HG02885 (cell line): ENCODE results near the gene PCSK2.
A peak's percentile ranks its signal among the peaks of the same experiment; 100 is the strongest.

ENCODE experiments used
- ATAC-seq: cut with Tn5 transposase; IDR thresholded peaks from one replicate; pipeline ENCODE4 v1.9.1; 2021; ENCODE audit warnings: mild to moderate bottlenecking; ENCODE audit not compliant: unreplicated experiment, poor library complexity

Gene PCSK2

DNA sequence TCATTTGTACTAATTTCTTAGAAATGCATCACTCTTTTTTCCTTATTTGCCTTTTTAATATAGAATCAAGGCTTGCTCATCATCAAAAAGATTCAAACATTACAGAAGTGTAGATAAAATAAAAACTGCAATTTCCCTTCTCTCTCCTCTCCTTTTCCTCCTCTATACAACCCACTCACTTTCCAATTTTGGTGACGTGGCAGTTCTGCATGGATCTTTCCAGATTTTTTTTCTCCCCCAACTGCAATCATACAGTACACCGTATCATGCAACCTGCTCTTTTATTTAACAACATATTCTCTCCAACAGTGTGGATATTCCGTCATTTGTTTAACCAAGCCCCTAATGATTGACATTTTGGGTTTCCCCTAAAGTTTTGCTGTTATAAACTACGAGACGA is 163.8 kb downstream of the PCSK2 start:
- no peak for ATAC-seq

DNA sequence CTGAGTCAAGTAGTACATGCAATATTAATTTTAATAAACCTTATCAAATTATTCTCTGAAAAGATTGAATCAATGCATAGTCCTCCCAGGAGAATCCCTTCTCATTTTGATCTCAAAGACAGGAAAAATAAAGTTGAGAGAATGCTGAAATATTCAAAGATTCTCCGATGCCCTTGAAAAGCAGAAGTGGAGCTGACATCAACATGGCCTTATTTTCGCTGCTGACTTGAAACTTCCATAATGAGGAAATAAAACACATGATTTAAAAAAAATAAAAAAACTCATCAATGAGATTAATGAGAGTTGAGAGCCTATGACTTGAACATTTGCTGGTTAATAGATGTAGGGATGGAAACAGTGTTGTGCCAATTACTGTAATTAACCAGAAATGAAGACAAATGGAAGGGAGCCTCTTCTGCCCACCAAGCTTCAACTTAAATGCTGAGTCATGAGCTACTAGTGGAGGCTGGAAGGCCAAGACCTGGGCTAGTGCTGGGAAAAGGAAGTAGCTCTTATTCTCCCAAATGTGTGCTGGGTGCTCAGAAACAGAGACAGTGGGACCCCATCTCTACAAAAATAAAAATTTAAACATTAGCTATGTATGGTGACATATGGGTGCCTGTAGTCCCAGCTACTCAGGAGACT is 164.4 kb downstream of the PCSK2 start:
- no peak for ATAC-seq

GRCh38 chr20:17394411-17394810 is 167.6 kb downstream of the PCSK2 start:
- ATAC-seq: no peak

- ATAC-seq: peak; percentile 54
Measured at GRCh38 chr20:17395729-17396128, 168.9 kb downstream of the PCSK2 start.

DNA sequence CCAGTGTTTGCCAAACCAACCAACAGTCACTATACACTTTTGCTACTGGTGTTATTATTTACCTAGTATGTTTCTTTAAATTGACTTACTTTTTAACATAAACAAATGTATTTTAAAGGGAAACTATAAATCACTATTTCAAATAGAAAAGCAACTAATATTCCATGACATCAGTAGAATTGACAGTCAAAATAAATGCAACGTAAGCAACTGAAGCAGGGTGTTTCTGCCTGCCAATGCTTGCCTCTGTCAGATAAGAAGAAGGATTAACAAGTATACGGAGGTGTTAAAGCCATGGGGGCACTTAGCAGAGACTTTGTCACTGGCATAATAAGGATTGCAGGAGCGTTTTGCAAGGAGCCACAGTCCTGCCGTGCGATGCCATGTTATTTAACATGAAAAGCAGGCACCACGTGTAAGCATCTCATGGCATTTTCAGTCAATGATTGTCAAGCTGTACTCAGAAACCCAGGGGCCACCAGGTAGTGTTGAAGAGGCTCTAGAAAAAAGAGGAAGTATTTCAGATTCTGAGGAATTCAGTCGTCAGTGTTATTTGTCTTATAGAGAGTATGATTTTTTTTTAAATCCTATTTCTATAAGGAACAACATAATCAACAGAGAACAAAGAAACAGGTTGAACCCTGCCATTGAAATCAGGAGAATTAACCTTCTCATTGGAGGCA is 172.6 kb downstream of the PCSK2 start:
- no peak for ATAC-seq

- no peak for ATAC-seq
Measured at GRCh38 chr20:17403461-17403860, 176.6 kb downstream of the PCSK2 start.

GRCh38 chr20:17406051-17406590 is 179.3 kb downstream of the PCSK2 start:
- no peak for ATAC-seq

- no peak for ATAC-seq
Measured at GRCh38 chr20:17407550-17407949, 180.7 kb downstream of the PCSK2 start.

- ATAC-seq: no peak
Measured at GRCh38 chr20:17417225-17417624, 190.4 kb downstream of the PCSK2 start.

DNA sequence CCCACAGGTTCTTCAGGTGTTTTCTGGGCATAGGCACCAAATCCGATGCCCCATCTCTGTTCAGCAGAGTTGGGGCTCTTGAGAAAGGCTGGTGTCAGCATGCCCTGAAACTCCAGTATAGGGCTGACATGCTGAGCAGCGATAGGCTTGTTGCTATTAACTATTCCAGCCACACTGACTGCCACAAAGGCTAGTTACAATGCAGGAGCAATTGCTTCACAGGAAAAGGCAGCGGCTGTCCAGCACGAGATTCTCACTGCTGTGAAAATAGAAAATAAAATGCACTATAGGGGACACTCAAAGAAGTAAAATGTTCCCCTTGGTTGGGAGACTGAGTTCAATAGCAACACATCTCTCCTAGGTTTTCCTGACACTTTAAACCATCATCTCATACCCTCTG is 191.9 kb downstream of the PCSK2 start:
- ATAC-seq: no peak

DNA sequence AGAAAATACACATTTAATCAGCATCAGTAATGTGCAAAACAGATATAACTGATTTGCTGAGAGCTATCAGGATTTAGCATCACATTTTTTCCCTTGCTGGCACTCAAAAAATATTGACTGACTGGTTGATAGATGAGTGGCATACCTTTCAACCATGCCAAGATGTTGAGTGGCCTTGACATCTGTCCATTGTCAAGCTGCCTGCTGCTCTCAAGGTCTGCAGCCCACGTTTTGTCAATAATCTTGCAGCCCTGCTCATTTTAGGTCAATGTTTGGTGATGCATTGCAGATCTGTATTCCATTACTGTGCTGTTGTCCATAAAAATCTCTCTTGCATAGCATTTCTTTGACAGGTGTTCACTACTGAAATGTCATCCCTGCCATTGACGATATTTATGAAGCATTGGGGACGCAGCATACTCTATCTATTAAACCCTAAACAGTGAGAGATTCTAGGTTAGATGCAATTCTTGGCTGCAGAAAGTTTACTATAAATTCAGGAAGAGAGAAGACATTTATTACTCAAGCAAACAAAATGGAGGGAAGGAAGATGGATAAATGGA is 192.7 kb downstream of the PCSK2 start:
- no peak for ATAC-seq

GRCh38 chr20:17421493-17421892 is 194.7 kb downstream of the PCSK2 start:
- ATAC-seq: no peak

DNA sequence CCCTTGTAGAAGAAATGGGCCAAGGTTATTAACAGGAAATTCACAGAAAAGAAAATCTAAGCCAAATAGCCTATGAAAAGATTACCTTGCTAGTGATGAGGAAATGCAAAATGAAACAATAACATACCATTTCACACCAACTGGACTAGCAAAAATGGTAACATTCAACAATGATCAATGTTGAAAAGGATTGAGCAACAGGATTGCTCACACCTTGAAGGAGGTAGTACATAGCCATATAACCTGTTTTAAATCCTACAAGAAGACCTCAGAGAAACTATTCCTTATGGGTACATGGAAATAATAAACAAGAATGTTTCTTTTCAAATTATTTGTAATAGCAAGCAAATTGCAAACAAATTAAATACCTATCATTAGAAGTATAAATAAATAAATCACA is 196.9 kb downstream of the PCSK2 start:
- ATAC-seq: no peak

GRCh38 chr20:17427638-17428037 is 200.8 kb downstream of the PCSK2 start:
- ATAC-seq: no peak

- no peak for ATAC-seq
Measured at GRCh38 chr20:17430125-17430950, 203.5 kb downstream of the PCSK2 start.

GRCh38 chr20:17431621-17432364 is 205.0 kb downstream of the PCSK2 start:
- ATAC-seq: peak; percentile 68

DNA sequence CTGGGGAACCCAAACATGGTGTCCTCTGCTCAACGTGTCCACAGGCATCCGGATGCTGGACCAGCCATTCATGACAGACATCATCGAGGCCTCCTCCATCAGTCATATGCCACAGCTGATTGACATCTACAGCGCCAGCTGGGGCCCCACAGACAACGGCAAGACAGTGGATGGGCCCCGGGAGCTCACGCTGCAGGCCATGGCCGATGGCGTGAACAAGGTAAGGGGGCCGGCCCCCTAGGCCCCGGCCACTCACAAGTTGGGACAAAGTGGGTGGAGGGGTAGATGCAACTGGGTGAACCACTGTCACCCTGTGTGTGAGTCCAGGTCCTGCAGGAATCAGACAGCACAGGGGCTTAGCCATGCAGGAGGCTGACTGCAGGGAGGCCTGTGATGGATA is 209.8 kb downstream of the PCSK2 start:
- ATAC-seq: no peak

DNA sequence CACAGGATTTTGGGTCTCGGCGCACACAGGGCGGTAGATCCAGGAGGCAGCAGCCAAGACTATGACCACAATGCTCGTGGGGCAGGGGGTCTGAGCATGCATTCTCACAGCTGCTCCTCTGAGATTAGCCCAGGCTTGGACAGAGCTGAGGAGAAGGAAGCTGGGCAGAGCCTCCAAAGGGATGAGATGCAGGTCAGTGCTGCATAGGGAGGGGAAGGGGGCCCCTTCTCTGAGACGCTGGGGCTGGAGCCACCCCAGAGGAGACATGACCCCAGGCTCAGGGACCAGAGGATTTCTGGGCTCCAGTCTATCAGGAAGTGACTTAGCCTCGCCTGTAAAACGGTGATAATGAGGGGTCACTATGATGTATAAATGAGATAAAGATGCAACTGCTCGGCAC is 210.4 kb downstream of the PCSK2 start:
- ATAC-seq: no peak

DNA sequence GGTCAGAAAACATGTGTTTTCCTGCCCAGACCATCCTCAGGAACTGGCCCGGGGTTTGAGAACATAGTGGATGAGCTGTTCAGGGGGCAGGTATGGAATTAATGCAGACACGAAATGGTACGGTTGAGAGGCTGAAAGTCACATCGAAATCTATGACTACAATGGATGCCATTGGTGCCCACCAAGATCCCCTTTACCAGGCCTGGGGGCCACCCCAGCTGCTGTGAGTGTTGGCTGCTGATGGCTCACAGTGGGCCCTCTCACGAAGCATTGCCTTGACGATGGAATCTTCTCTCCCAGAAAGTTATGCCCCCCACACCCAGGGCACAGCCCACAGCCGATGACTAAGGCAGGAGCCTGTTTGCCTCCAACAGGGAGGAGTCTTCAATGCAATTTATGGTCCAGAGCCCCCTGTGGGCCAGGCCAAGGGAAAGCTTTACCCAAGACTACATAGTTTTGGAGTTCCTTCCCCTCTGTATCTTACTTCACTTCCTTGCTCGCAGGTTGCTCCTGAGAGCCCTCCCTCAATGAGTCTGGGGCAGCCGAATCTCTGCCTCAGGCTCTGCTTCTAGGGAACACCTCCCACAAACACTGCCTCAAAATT is 211.7 kb downstream of the PCSK2 start:
- no peak for ATAC-seq
